CD14-positive monocyte (primary cell): Measurements from ENCODE around the gene SEZ6L2. TPM values are rescaled to one million over a fixed set of nuclear protein-coding genes. Genes with fewer than 3 reads are reported as not detected.

ENCODE experiments used
- DNase-seq, 3 donors: peaks; one replicate each; pipeline ENCODE4 v3.0.0-alpha.2; 2011 to 2022
- H2AFZ ChIP-seq: 2 replicates; pipeline ENCODE4 v1.6.0; 2012; ENCODE audit warnings: mild to moderate bottlenecking, low read depth, low read length, inconsistent platforms; ENCODE audit not compliant: insufficient read depth, poor library complexity, severe bottlenecking
- H3K27ac ChIP-seq, 2 donors: 1 replicate in 1 of 2; 2 replicates in 1 of 2; pipeline ENCODE4 v1.5.1; 2012 to 2013; ENCODE audit warnings: low read length in 2 of 2, control low read depth in 1 of 2, inconsistent platforms in 1 of 2, low read depth in 1 of 2, mild to moderate bottlenecking in 1 of 2
- H3K27me3 ChIP-seq, 2 donors: one replicate each; pipeline versions ENCODE4 v1.6.0 to v1.6.1; 2011 to 2013; ENCODE audit warnings: low read length in 2 of 2; ENCODE audit not compliant: control insufficient read depth in 2 of 2, insufficient read depth in 2 of 2
- H3K36me3 ChIP-seq, 2 donors: replicated peaks in 1 of 2; 1 replicate in 1 of 2; 2 replicates in 1 of 2; pipeline versions ENCODE4 v1.5.1 to v1.6.1; 2012 to 2013; ENCODE audit warnings: low read length in 2 of 2, control low read depth in 1 of 2, inconsistent platforms in 1 of 2, mild to moderate bottlenecking in 1 of 2; ENCODE audit not compliant: insufficient read depth in 2 of 2, control insufficient read depth in 1 of 2
- H3K4me1 ChIP-seq, 2 donors: 1 replicate in 1 of 2; 2 replicates in 1 of 2; pipeline versions ENCODE4 v1.5.1 to v1.6.1; 2012 to 2013; ENCODE audit warnings: low read length in 2 of 2, control low read depth in 1 of 2, inconsistent platforms in 1 of 2, mild to moderate bottlenecking in 1 of 2, moderate library complexity in 1 of 2; ENCODE audit not compliant: insufficient read depth in 2 of 2, control insufficient read depth in 1 of 2
- H3K4me2 ChIP-seq: replicated peaks from 2 replicates; pipeline ENCODE3; 2012; ENCODE audit warnings: low read length, moderate library complexity, mild to moderate bottlenecking; ENCODE audit not compliant: poor library complexity, severe bottlenecking; ENCODE audit errors: extremely low read depth
- H3K4me3 ChIP-seq, 3 experiments: fragments of 200-600 bp in 1 of 3; sonication (generic) in 1 of 3; replicated peaks in 1 of 3; 1 replicate in 2 of 3; 2 replicates in 1 of 3; pipeline ENCODE4 v1.5.1; 2011 to 2013; ENCODE audit warnings: low read length in 3 of 3, mild to moderate bottlenecking in 3 of 3, control low read depth in 2 of 3, low read depth in 2 of 3, inconsistent platforms in 1 of 3, moderate library complexity in 1 of 3
- H3K79me2 ChIP-seq: 2 replicates; pipeline ENCODE4 v1.6.0; 2012; ENCODE audit warnings: mild to moderate bottlenecking, control low read depth, inconsistent platforms, low read length, moderate library complexity; ENCODE audit not compliant: insufficient read depth
- H3K9ac ChIP-seq: 2 replicates; pipeline ENCODE4 v1.6.0; 2017; ENCODE audit warnings: low read length, mild to moderate bottlenecking; ENCODE audit not compliant: insufficient read depth, poor library complexity, severe bottlenecking
- H3K9me3 ChIP-seq, 2 donors: replicated peaks in 1 of 2; 1 replicate in 1 of 2; 2 replicates in 1 of 2; pipeline versions ENCODE4 v1.5.1 to v1.6.1; 2012 to 2013; ENCODE audit warnings: low read length in 2 of 2, control low read depth in 1 of 2; ENCODE audit not compliant: control insufficient read depth in 1 of 2, insufficient read depth in 1 of 2
- H4K20me1 ChIP-seq: 2 replicates; pipeline ENCODE4 v1.6.0; 2012; ENCODE audit warnings: mild to moderate bottlenecking, low read length, control low read depth, moderate library complexity; ENCODE audit not compliant: insufficient read depth
- H3K27ac Mint-ChIP-seq, 7 donors: one replicate each; pipeline ENCODE4 v1.8.0; 2020; ENCODE audit warnings: mild to moderate bottlenecking in 7 of 7, mixed read lengths in 7 of 7, moderate library complexity in 6 of 7, inconsistent platforms in 2 of 7
- H3K27me3 Mint-ChIP-seq, 3 donors: one replicate each; pipeline ENCODE4 v1.8.0; 2021 to 2022; ENCODE audit warnings: low read depth in 3 of 3, mild to moderate bottlenecking in 3 of 3, mixed read lengths in 3 of 3, moderate library complexity in 3 of 3, inconsistent platforms in 1 of 3
- H3K36me3 Mint-ChIP-seq, 2 donors: one replicate each; pipeline ENCODE4 v1.8.0; 2020; ENCODE audit warnings: mixed read lengths in 2 of 2, inconsistent platforms in 1 of 2, mild to moderate bottlenecking in 1 of 2
- H3K4me1 Mint-ChIP-seq: one replicate; pipeline ENCODE4 v1.8.0; 2020; ENCODE audit warnings: mild to moderate bottlenecking, mixed read lengths
- H3K4me3 Mint-ChIP-seq, 2 donors: one replicate each; pipeline ENCODE4 v1.8.0; 2020; ENCODE audit warnings: mild to moderate bottlenecking in 2 of 2, mixed read lengths in 2 of 2, moderate library complexity in 1 of 2
- H3K9me3 Mint-ChIP-seq, 7 donors: one replicate each; pipeline ENCODE4 v1.8.0; 2020 to 2022; ENCODE audit warnings: mixed read lengths in 7 of 7, mild to moderate bottlenecking in 6 of 7, moderate library complexity in 6 of 7, inconsistent platforms in 2 of 7
- CTCF ChIP-seq: fragments of 200-600 bp; IDR thresholded peaks from one replicate; pipeline ENCODE4 v1.8.0; 2022; ENCODE audit warnings: antibody characterized with exemption, mild to moderate bottlenecking
- WGBS: methylation state at CpG from one replicate; pipeline ENCODE4 v1.1.5; 2013; ENCODE audit warnings: missing lambda C conversion rate; ENCODE audit not compliant: insufficient coverage; 5-methylcytosine and 5-hydroxymethylcytosine counted together
- intact Hi-C, 2 donors: fragments of 100-400 bp; cut with micrococcal nuclease; formaldehyde crosslinking; loops; one replicate each; pipeline versions ENCODE4 v1.15.0 to v1.15.1; 2023
- polyA plus RNA-seq, 3 donors: library from polyadenylated mRNA; depleted of rRNA in 1 of 3; unstranded in 2 of 3; stranded (reverse) in 1 of 3; fragments of 300-500 nt in 2 of 3; fragments of >200 nt in 1 of 3; fragmentation: Illumina TruSeq in 2 of 3; gene quantifications; 1 replicate in 2 of 3; 2 replicates in 1 of 3; pipeline ENCODE4 v1.2.3, GENCODE V29; 2012 to 2021

SEZ6L2 gene
- polyA plus RNA-seq, 3 donors: not detected

- peaks cover 27 to 49% (median 35%) of the 10 kb centered on the region in 3 donors for H3K27me3 Mint-ChIP-seq
- Histone ChIP-seq H3K4me2 (no peak overlapping the region), H3K4me1 (peaks cover 12 to 20% of the 10 kb centered on the region in 2 donors), H3K9me3 (peaks cover 0 to 4% of the 10 kb centered on the region in 2 donors), H3K27ac (no peak overlapping the region), H4K20me1 (peaks cover 3% of the 10 kb centered on the region), H3K79me2 (no peaks in the 10 kb centered on the region), H2AFZ (no peak overlapping the region), H3K4me3 (no peak overlapping the region), H3K9ac (no peak overlapping the region), H3K36me3 (no peaks in the 10 kb centered on the region), H3K27me3 (peaks cover 12 to 38% of the 10 kb centered on the region in 2 donors)
- intact Hi-C loops: no loop called here
- 41% methylated on average over 3 of the region's 4 CpGs for WGBS
- no peak for TF ChIP-seq CTCF
- H3K36me3 Mint-ChIP-seq: no peaks in the 10 kb centered on the region
- H3K9me3 Mint-ChIP-seq: peaks cover 0 to 7% (median 2%) of the 10 kb centered on the region in 7 donors
- H3K4me1 Mint-ChIP-seq: peaks cover 12% of the 10 kb centered on the region
- no peak overlapping the region for H3K27ac Mint-ChIP-seq
- H3K4me3 Mint-ChIP-seq: peak overlapping the region in 1 of 2 donors; percentile 18
- no peak for DNase-seq
Observed at GRCh38 chr16:29897333-29897732, 2.0 kb downstream of the SEZ6L2 start.

GRCh38 chr16:29896841-29897240, 2.5 kb downstream of the SEZ6L2 start:
- Mint-ChIP-seq H3K27ac (no peak overlapping the region), H3K4me3 (no peak overlapping the region), H3K27me3 (peaks cover 27 to 46% (median 35%) of the 10 kb centered on the region in 3 donors), H3K4me1 (peaks cover 17% of the 10 kb centered on the region), H3K9me3 (peaks cover 0 to 7% (median 2%) of the 10 kb centered on the region in 7 donors), H3K36me3 (no peaks in the 10 kb centered on the region)
- H3K27ac ChIP-seq: no peak overlapping the region
- peaks cover 3% of the 10 kb centered on the region for H4K20me1 ChIP-seq
- H3K4me1 ChIP-seq: peaks cover 17 to 25% of the 10 kb centered on the region in 2 donors
- no peak overlapping the region for H3K4me2 ChIP-seq
- no peaks in the 10 kb centered on the region for H3K36me3 ChIP-seq
- DNase-seq: no peak
- peaks cover 0 to 4% of the 10 kb centered on the region in 2 donors for H3K9me3 ChIP-seq
- WGBS: 46% methylated on average over 7 of the region's 15 CpGs
- H3K27me3 ChIP-seq: peaks cover 12 to 38% of the 10 kb centered on the region in 2 donors
- H3K79me2 ChIP-seq: no peaks in the 10 kb centered on the region
- no peak overlapping the region for H3K9ac ChIP-seq
- intact Hi-C loops: no loop called here
- H2AFZ ChIP-seq: no peak overlapping the region
- no peak for TF ChIP-seq CTCF
- no peak overlapping the region for H3K4me3 ChIP-seq
